Lower leg skin (tissue), 3 donors: ENCODE measurements around the gene TUBB2B.
"Not testable (repeated sequence)": the region's sequence is repeated elsewhere in the genome, so short reads cannot be mapped to it uniquely, and the experiment has no call there.

Source experiments
- CTCF ChIP-seq, 3 donors: fragments of 450-650 bp; IDR thresholded peaks; one replicate each; pipeline ENCODE4 v1.5.1; 2016; ENCODE audit warnings: antibody characterized with exemption in 3 of 3, mild to moderate bottlenecking in 3 of 3, moderate library complexity in 2 of 3
- POLR2A ChIP-seq, 2 donors: fragments of 450-650 bp; IDR thresholded peaks; one replicate each; pipeline ENCODE4 v1.6.1; 2016 to 2017; ENCODE audit warnings: antibody characterized with exemption in 2 of 2, mild to moderate bottlenecking in 1 of 2, moderate library complexity in 1 of 2

GRCh38 chr6:3244832-3245161 lies 17.3 kb upstream of the TUBB2B start:
- not testable (repeated sequence) for TF ChIP-seq CTCF, POLR2A (IDR thresholded peaks at IDR 0.05)
